ENCODE results near the gene NOL12.

Gene NOL12

DNA sequence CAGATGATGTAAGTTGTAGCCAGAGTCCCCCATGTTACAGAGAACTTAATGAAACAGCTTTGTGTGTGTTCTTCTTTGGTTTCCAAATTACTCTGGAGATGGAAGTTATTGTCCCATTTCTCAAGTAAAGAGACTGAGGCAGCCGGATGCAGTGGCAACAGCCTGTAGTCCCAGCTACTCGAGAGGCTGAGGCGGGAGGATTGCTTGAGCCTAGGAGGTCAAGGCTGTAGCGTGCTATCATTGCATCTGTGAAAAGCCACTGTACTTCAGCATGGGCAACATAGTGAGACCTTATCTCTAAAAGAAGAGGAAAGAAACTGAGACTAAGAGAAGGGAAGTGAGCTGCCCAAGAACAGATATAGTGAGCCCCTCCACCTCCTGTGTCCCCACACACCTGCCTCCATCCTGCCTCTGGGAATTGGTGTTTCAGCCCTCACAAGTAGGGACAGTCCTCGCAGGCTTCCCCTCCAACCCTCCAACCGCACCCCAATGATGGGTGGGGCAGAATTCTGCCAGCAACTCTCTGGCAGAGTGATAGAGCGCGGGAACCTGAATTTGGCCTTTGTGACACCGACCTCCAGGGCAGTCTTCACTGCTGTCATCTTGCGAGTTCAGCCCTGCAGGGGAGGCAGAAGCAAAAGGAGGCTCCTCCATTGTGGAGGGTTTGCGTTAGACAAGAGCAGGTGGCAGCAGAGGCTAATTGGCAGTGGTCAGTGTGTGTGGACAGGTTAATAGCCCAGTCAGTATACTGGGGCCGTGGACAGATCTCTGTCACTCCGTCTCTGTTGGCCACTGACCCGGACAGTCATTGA is 26.0 kb upstream of the NOL12 start:
- no peak for DNase-seq

- DNase-seq, result no peak
Observed at GRCh38 chr22:37660709-37661045, 25.5 kb upstream of the NOL12 start.

DNA sequence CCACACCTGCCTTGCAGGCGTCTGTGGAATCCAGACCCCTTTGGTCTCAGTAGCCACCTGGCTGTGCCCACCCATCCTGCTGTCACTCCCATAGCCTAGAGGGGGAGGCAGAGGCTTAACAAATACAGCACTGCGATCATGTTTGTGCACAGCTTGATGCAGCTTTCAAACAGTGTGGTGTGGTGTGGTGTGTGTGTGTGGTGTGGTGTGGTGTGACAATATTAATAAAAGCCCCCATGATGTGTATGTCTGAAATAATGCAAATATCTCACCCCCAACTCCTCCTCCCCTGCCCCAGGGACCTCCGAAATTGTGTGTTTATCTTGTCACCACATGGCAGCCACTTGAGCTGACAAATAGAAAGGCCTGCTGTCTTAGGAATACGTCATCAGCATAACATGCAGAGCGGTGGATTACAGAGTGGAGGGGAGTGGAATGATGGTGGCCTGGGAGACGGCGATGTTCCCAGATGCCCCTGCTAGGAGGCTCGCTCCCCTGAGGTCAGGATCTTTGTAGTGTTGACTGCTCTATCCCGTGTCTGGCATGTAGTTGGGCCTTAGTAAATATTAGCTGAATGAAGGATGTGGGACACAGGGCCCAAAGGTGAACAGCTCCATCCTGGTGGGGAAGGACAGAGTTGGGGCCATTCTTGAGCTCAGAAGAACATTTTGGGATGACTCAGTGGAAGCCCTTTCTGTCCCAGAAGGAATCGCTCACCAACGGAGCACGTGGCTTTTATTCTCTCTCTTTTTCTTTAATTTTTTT is 24.8 kb upstream of the NOL12 start:
- DNase-seq, result peak; percentile 25

DNA sequence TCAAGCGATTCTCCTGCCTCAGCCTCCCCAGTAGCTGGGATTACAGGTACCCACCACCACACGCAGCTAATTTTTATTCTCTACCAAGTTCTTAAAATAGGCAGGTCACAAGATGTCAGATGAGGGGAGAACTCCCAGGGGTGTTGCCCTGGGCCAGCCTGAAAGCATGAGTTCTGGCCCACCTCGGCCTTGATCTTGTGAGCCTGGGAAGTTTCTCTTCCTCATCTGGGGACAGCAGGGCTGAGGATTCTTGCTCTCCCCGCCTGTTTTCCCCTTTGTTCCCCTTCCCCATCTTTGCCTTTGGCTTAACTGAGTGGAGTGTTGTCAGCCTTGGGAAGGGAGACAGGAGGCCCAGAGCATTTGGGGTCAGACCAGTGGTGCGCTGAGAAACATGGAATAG is 24.1 kb upstream of the NOL12 start:
- DNase-seq, result no peak

GRCh38 chr22:37663521-37664140 is 22.5 kb upstream of the NOL12 start:
- DNase-seq, result no peak

DNA sequence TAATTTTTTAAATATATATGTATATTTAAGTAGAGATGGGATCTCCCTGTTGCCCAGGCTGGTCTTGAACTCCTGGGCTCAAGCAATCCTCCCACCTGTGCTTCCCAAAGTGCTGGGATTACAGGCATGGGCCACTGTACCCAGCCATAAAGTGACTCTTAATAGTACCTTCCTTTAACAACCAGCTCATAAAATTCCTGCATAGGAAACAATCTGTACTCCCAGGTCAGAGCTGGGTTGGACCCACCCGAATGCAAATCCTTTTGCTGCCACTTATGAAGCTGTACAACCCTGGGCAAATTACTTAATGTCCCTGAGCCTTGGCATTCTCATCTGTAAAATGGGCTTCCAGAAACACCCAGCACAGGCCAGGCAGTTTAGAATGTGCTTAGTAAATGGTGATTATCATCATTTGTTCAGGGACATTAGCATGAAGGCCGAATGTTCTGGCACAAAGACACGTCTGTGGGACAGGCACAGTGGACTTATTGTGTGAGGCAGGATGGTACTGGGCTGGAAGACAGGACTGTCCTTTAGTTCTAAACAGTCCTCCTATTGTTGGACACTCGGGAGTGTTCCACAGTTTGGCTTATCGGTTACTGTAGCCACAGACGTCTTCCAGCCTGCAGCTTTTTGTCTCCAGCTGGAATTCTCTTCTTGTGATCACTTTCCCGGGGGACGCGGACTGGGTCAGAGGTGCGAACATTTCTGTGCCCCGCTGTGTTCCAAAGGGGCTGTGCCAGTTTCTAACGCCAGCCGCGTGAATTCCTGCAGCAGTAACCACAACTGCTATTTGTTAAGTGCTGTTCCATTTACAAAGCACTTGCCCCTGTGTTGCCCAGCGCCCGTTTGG is 21.7 kb upstream of the NOL12 start:
- DNase-seq, result no peak

DNA sequence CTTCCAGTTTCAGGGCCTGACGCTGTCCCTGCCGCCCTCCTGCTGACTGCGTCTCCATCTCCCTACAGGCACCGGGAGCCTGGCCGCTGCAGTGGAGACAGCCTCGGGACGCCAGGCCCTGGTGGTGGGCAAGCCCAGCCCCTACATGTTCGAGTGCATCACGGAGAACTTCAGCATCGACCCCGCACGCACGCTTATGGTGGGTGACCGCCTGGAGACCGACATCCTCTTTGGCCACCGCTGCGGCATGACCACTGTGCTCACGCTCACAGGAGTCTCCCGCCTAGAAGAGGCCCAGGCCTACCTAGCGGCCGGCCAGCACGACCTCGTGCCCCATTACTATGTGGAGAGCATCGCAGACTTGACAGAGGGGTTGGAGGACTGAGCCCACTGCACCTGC is 20.7 kb upstream of the NOL12 start:
- DNase-seq, result no peak

DNA sequence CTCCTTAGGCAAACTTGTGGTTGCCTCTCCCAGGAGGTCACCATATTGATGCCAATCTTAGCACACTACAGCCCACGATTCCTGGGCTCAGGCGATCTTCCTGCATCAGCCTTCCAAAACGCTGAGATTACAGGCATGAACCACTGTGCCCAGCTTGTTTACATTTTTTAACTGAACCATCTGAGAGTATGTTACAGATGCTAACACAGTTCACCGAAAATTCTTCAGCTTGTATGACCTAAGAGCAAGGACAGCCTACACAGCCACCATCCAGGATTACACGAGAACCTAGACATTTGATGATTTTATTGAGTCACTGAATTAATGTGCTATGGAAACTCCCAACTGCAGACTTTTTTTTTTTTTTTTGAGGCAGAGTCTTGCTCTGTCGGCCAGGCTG is 16.6 kb upstream of the NOL12 start:
- DNase-seq, result no peak

GRCh38 chr22:37672206-37672919 is 13.8 kb upstream of the NOL12 start:
- DNase-seq, result no peak

DNA sequence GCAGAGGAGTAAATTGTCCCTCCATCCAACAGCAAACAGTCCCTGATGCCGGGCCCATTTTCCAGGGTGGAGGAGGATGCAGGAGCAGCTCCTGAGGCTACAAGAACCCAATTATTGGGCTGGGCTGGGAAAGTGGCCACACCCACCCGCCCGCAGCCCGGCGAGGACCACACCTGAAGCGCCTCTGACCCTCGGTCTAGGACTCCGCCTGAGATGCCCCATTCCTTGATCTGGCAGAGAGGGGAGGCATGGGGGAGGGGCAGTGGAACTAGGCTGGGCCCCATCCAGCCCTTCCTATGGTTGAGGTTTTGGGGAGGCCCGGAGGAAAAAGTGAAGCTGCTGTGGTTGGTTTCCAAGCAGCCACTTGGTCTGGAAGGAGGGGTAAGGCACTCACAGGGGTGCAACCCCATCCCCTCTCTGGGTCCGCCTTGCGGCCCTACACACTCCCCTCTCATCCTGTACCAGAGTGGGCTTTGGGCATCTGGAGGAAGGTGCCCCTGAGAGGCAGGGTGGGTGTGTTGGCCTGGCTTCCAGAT is 13.2 kb upstream of the NOL12 start:
- no peak for DNase-seq

DNA sequence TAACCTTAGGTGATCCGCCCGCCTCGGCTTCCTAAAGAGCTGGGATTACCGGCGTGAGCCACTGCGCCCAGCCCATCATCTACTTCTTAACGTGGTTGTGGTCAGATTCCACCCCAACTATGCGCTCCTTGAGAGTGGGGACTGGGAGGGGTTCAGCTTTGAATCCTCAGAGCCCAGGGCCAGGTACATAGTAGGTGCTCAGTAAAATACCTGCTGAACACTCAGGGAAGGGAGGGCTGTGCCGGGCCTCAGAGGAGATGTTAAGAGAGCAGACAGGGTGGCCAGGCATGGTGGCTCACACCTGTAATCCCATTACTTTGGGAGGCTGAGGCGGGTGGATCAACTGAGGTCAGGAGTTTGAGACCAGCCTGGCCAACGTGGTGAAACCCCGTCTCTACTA is 11.9 kb upstream of the NOL12 start:
- DNase-seq, result no peak

- DNase-seq, result no peak
Observed at GRCh38 chr22:37674951-37675929, 10.9 kb upstream of the NOL12 start, which contains the start of gene LGALS1. LGALS1 (plus strand) TSS chr22:37675636; CDS start chr22:37675703, 67 bp downstream.

GRCh38 chr22:37675930-37676735 is 10.0 kb upstream of the NOL12 start:
- DNase-seq, result no peak

- no peak for DNase-seq
Observed at GRCh38 chr22:37676736-37677492, 9.2 kb upstream of the NOL12 start.

- DNase-seq, result no peak
Observed at GRCh38 chr22:37677493-37677974, 8.6 kb upstream of the NOL12 start.

DNA sequence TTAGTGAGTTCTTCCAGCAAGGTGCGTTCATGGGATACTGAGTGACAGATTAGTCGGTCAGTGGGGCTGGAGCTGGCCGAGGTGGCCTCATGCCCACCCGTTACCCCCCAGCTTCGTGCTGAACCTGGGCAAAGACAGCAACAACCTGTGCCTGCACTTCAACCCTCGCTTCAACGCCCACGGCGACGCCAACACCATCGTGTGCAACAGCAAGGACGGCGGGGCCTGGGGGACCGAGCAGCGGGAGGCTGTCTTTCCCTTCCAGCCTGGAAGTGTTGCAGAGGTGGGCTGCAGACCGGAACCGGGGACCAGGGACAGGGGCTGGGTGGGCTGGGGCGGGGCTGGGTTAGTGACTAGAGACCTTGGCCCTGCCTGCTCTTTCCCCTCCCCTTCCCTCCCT is 7.8 kb upstream of the NOL12 start:
- DNase-seq, result no peak

DNA sequence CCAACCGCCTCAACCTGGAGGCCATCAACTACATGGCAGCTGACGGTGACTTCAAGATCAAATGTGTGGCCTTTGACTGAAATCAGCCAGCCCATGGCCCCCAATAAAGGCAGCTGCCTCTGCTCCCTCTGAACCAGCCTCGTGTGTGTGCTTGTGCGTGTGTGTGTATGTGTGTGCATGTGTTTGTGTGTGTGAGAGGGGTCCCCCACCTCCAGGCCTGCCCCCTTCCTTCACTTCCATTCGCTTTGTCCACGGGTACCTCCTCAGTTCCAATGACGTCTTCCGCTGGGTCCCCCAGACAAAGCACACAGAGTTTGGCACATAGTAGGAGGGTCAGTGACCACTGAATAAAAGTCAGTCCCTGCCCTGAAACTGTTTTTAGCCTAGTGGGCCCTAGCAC is 6.5 kb upstream of the NOL12 start:
- DNase-seq, result no peak

DNA sequence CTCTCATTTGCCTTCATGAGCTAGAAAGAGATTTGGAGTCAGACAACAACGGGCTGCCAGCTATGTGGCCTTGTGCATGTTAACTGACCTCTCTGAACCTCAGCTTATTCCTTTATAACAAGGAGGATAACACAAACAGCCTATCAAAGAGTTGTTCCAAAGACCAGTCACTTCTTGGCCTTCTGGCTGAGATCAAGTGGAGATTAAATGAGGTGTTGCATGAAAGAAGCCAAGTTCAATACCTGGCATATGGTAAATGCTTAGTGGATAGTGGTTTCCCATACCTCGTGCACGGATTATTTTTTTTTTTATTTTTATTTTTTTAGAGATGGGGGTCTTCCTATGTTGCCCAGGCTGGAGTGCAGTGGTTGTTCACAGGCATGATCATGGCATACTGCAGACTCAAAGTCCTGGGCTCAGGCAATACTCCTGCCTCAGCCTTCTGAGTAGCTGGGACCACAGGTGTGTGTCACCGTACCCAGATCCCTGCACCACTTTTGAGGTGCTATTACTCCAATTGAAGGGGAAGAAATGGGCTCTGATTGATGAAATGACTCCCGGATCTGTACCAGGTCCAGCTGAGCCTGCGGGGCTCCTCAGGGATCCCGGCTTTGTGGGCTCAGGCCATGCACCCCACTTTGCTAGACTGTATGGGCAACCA is 5.8 kb upstream of the NOL12 start:
- no peak for DNase-seq

Data from NCI-H1694 (cell line).